Posterior vena cava (tissue), 2 donors: ENCODE results near the gene EMC8. TPM values are rescaled to one million over a fixed set of nuclear protein-coding genes. Genes with fewer than 3 reads are reported as not detected.
"Not testable (repeated sequence)": the region's sequence is repeated elsewhere in the genome, so short reads cannot be mapped to it uniquely, and the experiment has no call there.

Experiments
- DNase-seq: peaks from one replicate; pipeline ENCODE4 v3.0.0-alpha.2; 2020; ENCODE audit warnings: low spot score
- intact Hi-C, 2 donors: fragments of 100-400 bp; cut with DNase I; formaldehyde crosslinking; loops; one replicate each; pipeline versions ENCODE4 v1.14.1 to v1.14.2; 2022 to 2023
- long read RNA-seq, 2 donors: library from polyadenylated mRNA; unstranded; transcript quantifications; one replicate each; pipeline ENCODE4 v2.0.0, GENCODE V29; 2020 to 2021
- total RNA-seq, 2 donors: library from RNA; stranded (reverse); fragmentation: NEBNext Ultra II Directional; extraction: Animal tissue kit (Norgen Biotek cat#: 25700); gene quantifications; one replicate each; pipeline ENCODE4 v1.2.1, GENCODE V29; 2021
- donor health status: DM: yes; HTN: yes; CAD: no.
- donor health status: DM: yes; HTN: yes; CAD: no.

The EMC8 gene
- total RNA-seq, result 10 to 100 TPM; 17.4 to 19.4 TPM
- long read RNA-seq, donor 1, transcript EMC8-201 (5 exons, 1,962 nt), result major isoform, 13 of 17 reads
- long read RNA-seq, donor 1, partial matches to known transcripts, result 0 of 17 reads
- long read RNA-seq, donor 1, other reads (novel, unspliced or antisense), result 1 of 17 reads
- long read RNA-seq, donor 2, transcript EMC8-202 (4 exons, 1,935 nt), result minor isoform, 29 of 93 reads
- long read RNA-seq, donor 2, transcript EMC8-201 (5 exons, 1,962 nt), result major isoform, 61 of 93 reads
- long read RNA-seq, donor 2, partial matches to known transcripts, result 0 of 93 reads
- long read RNA-seq, donor 2, other reads (novel, unspliced or antisense), result 2 of 93 reads

- intact Hi-C loops, result no loop called here
- DNase-seq, result peak; percentile 99
Observed at GRCh38 chr16:85799497-85800320, at the start of gene EMC8, which contains the start of gene COX4I1. TSS of gene EMC8 (minus strand) at chr16:85799544. CDS start at chr16:85799295, 249 bp downstream. TSS of gene COX4I1 (plus strand) at chr16:85799695. CDS start at chr16:85801206, 1,511 bp downstream.

GRCh38 chr16:85848986-85849385 lies 49.6 kb upstream of the EMC8 start:
- intact Hi-C loops, result loop anchor here in 1 of 2 donors (5.0 kb wide), 1 partner anchor 553 kb away; no protein-coding TSS in a partner anchor
- peak; percentile 32 for DNase-seq

GRCh38 chr16:85847681-85848601 lies 48.6 kb upstream of the EMC8 start:
- DNase-seq, result peak; percentile 60
- intact Hi-C loops, result loop anchor here in 1 of 2 donors (5.0 kb wide), 1 partner anchor 554 kb away; no protein-coding TSS in a partner anchor

DNA sequence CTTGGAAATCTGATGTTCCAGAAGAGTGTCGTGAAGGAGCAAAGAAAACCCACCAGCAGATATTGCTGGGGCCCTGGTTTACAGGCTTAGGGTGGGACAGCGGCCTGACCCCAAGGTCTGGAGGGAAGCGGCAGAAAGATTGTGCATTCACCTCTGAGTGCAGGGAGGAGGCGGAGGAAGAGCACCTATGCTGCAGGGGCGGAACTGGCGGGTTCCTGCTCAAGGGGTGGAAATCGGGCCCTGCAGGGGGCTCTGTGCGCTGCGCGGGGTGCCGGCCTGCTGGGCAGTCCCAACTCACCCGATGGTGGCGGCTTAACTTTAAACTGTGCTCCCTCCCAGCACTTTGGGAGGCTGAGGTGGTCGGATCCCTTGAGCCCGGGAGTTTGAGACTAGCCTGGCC lies 47.7 kb upstream of the EMC8 start:
- intact Hi-C loops, result loop anchor here in 1 of 2 donors (5.0 kb wide), 1 partner anchor 555 kb away; no protein-coding TSS in a partner anchor
- peak; percentile 56 for DNase-seq

GRCh38 chr16:85846461-85846860 lies 47.1 kb upstream of the EMC8 start:
- DNase-seq, result peak; percentile 35
- intact Hi-C loops, result loop anchor here in 1 of 2 donors (5.0 kb wide), 1 partner anchor 556 kb away; no protein-coding TSS in a partner anchor

- peak; percentile 68 for DNase-seq
Observed at GRCh38 chr16:85845266-85845665, 45.9 kb upstream of the EMC8 start.

GRCh38 chr16:85844786-85845185 lies 45.4 kb upstream of the EMC8 start:
- intact Hi-C loops, result loop anchor here in 1 of 2 donors (5.0 kb wide), 1 partner anchor 558 kb away; no protein-coding TSS in a partner anchor
- no peak for DNase-seq

More at GRCh38 chr16:85845266-85845665, 45.9 kb upstream of the EMC8 start:
- intact Hi-C loops, result loop anchor here in 1 of 2 donors (5.0 kb wide), 1 partner anchor 557 kb away; no protein-coding TSS in a partner anchor

GRCh38 chr16:85844169-85844481 lies 44.8 kb upstream of the EMC8 start:
- DNase-seq, result no peak
- intact Hi-C loops, result no loop called here

DNA sequence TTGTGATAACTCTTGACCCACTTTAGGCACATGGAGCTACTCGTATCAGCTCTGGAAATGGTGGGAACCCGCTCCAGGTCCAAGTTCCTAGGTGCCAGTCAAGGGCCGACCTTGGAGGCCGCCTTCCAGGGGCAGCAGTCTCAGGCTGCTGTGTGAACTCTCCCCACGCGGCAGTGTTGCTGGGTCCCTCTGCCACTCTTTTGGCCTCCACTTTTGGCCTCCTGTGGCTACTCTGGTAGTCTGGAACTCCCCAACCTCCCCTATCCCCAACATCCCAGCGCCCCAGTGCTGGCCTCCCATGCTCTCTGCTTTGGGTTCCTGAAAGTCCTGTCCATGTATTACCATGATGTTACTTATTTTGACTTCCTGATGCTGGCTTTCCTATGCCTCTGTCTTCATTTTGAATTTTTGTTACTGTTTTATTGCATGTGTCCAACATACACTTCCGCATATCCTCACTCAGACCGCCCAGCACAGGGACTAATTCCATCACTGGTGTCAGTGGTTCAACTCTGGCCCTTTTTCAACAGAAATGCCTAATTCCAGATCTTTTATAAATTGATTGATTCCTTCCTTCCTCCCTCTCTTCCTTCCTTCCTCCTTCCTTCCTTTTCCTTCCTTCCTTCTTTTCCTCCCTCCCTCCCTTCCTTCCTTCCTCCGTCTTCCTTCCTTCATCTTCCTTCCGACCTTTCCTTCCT lies 44.3 kb upstream of the EMC8 start:
- DNase-seq, result peak; percentile 38

GRCh38 chr16:85842848-85843247 lies 43.5 kb upstream of the EMC8 start:
- peak; percentile 43 for DNase-seq
- intact Hi-C loops, result no loop called here

More for the DNA sequence above, 44.3 kb upstream of the EMC8 start:
- intact Hi-C loops, result no loop called here

DNA sequence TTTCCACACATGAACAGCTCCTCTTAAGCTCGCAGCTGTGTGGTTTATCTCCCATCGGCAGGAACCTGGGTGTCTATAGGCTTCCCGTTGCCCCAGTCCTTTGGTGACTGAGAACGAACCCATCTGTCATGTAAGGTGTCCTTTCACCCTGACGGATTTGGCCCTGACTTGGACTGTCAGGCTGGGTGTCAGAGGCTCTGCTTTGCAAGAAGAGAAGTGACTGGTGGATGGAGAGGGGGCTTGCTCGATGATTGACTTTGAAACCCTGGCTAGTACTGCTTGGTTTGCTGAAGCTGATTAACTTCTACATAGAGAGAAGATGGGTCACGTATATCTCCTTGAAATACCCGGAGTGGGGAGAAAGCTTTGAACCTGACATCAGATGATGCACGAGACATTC lies 43.1 kb upstream of the EMC8 start:
- DNase-seq, result peak; percentile 29
- intact Hi-C loops, result no loop called here

DNA sequence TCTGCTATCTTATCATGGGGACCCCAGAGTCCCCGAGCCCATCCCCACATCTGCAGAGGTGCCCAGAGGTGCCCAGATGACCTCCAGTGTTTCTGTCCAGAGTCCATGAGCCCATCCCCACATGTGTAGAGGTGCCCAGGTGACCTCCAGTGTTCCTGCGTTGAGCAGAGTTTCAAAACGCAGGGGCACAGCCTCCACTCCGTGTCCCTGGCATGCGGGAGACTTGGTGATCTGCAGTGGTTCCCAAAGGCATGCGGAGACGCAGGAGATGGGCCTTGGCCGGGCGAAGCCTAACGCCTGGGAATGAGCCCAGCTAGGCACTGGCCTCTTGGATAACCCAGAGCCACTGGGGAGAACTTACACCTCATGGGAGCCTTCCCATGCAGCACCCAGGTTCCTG lies 41.5 kb upstream of the EMC8 start:
- intact Hi-C loops, result no loop called here

GRCh38 chr16:85840395-85840794 lies 41.1 kb upstream of the EMC8 start:
- peak; percentile 55 for DNase-seq
- intact Hi-C loops, result no loop called here

More for the DNA sequence above, 41.5 kb upstream of the EMC8 start:
- DNase-seq, result no peak

GRCh38 chr16:85839681-85840240 lies 40.4 kb upstream of the EMC8 start:
- DNase-seq, result peak; percentile 80
- intact Hi-C loops, result no loop called here

GRCh38 chr16:85838876-85839585 lies 39.7 kb upstream of the EMC8 start:
- intact Hi-C loops, result no loop called here
- DNase-seq, result peak; percentile 64

DNA sequence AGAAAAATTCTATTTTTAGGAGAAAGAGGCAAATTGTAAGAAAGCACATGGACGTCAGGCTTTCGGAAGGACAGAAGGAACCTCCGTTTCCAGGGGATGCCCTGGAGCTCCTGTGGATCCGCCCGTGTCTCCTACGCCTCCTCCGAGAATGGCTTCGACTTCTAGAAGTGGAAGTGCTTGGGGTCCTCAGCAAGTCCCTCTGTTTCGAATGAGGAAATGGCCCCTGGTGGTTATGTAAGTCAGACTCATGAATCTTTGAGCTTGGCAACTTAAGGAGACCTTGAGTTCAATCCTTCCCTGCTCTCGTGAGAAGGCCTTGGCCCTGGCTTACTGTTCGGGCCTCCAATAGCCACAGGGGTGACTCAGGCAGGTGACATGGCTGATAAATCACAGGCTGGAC lies 39.0 kb upstream of the EMC8 start:
- intact Hi-C loops, result no loop called here
- peak; percentile 57 for DNase-seq

- DNase-seq, result peak; percentile 15
- intact Hi-C loops, result not testable (repeated sequence)
Observed at GRCh38 chr16:85837654-85838053, 38.3 kb upstream of the EMC8 start.
